GM19240 (cell line): ENCODE measurements around the gene AKT2.
A peak's percentile ranks its signal among the peaks of the same experiment; 100 is the strongest.

Experiments used
- DNase-seq: peaks from one replicate; pipeline ENCODE4 v3.0.0; 2011; ENCODE audit warnings: low spot score; ENCODE audit not compliant: insufficient read length

AKT2 gene

DNA sequence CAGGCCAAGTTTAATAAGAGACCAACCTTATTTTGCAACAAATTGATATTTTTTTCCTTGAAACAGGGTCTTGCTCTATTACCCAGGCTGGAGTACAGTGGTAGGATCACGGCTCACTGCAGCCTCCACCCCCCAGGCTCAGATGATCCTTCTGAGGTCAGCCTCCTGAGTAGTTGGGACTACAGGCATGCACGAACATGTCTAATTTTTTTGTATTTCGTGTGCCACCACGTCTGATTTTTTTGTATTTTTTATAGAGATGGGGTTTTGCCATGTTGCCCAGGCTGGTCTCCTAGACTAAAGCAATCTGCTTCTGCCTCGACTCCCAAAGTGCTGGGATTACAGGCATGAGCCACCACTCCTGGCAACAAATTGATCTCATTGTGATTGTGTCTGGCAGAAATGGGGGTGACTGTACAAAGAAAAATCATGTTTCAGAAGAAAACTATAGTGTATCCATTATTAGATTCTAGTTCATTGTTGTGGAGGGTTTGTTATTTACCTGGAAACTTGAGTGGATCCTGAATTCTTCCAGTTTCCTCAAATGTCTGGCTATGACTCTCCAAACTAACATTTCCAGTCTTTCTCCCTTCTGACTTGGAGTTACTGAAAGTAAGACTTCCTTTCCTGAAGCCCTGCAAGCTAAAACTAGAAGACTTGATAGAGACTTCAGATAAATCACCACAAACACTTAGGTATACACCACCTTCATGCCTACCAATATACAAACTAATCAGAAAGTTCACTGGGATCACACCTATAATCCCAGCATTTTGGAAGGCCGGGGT, 17.3 kb upstream of the AKT2 start:
- DNase-seq = no peak

DNA sequence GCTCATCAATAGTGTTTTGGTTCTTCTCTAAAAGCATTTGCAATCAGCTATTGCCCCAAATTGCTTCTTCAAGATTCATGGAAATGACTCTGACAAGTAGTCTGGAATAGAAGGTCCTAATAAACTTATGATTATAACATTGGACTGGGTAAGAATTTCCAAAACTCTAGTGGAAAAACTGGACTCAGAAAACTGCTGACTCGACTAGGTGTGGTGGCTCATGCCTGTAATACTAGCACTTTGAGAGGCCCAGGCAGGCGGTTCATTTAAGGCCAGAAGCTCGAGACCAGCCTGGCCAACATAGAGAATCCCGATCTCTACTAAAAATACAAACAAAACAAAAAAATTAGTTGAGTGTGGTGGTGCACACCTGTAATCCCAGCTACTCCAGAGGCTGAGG, 15.5 kb upstream of the AKT2 start:
- no peak for DNase-seq

DNA sequence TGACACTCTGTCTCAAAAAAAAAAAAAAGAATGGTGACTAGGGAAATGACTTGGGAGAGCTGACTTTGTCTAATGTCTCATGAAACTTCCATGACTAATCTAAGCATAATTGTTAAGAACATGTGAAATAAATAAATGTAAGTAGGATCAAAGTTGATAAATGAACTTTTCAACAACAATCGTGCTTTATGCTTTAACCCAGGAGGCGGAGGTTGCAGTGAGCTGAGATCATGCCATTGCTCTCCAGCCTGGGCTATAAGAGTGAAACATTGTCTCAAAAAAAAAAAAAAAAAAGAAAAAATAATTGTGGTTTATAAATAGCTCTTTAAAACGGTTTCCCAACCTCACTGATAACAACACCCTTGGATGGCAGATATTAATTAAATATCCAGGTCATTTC, 12.9 kb upstream of the AKT2 start:
- DNase-seq = no peak

GRCh38 chr19:40294560-40294959, 9.4 kb upstream of the AKT2 start:
- DNase-seq = no peak

DNA sequence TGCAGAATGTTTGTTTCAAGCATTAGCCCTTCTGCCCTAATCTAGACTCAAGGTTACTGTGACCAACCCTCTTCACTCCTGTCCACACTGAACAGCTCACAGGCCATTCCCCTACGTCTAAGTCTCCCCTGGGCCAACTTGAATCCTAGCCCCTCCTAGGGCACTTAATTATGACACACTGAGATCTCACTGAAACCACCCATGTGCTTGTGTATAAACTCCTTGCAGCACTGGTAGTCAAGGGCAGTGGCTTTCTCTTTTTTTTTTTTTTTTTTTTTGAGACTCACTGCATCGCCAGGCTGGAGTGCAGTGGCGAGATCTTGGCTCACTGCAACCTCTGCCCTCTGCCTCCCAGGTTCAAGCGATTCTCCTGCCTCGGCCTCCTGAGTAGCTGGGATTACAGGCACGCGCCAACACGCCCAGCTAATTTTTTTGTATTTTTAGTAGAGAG, 1.9 kb upstream of the AKT2 start:
- no peak for DNase-seq

- no peak for DNase-seq
Observed at GRCh38 chr19:40286235-40286970, 1.3 kb upstream of the AKT2 start.

DNA sequence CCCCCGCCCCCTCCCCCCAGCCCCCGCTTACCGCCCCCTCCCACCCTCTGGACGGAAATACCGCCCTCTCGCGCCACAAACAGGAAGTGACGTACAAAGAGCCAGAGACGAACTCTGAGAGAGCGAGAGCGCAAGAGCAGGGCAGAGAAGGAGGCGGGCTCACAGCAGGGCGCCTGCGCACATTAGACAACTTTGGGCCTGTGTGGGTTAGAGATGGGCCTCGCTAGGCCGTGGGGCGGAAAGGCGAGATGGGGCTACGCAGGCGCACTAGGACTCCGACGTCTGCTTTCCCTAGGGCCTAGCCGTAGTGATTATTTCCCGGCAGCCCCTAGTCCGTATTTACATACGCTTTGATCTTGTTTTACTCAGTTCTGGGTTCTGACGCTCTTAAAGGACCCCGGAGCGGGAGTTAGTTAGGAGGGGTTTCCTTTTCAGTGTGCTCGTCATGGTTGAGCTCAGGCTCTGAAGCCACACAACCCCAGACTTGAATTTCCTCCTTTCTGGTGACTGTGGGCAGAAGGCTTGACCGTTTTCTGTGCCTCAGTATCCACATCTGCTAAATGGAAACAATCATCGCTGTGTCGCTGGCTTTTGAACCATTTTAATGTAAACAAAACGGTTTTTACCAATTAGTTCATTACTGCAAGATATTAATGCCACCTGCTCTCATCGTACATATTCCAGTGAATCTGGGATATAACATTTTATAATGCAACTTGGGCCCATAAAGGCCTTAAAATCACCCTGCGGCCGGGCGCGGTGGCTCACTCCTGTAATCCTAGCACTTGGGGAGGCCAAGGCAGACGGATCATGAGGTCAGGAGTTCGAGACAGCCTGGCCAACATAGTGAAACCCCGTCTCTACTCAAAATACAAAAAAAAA, 449 bp upstream of the AKT2 start:
- DNase-seq = peak; percentile 95

- no peak for DNase-seq
Observed at GRCh38 chr19:40284251-40284500, 969 bp downstream of the AKT2 start.

DNA sequence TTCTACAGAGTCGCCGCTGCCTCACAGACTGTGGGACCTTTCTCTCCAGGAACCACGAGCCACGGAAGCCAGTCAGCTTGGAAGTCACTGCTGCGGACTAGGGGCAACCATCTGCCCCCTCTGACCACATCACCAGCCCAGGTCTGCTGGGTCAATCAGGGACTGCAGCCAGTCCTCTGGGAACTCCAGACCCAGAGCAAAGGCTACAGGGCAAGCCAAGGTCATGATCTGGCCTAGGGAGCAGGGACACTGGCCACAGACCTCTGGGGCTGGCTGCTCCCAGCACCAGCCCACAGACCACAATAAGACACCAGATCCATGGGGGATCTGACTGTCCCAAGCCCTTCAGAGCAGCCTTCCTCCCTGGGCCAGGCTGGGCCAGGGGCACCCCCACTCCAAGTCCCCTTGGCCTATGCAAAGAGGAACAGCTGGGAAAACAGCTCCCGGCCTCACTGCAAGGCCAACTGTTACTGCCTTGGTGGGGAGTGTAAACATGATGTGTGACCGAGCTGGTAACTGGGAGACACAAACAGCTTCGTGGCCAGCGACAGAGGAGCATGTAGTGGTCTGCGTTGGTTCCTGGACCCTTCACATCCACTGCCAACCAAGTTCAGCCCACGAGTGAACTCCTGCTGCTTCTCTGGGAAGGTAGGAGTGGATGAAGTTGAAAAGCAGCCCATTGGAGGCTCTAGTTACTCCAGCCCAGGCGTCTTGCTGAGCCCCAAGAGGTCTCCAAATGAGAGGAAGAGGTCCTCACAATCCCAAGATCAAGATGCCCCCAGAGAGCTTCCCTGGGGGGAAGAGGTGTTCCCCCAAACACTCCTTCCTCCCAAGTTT, 1.5 kb downstream of the AKT2 start:
- DNase-seq = no peak

DNA sequence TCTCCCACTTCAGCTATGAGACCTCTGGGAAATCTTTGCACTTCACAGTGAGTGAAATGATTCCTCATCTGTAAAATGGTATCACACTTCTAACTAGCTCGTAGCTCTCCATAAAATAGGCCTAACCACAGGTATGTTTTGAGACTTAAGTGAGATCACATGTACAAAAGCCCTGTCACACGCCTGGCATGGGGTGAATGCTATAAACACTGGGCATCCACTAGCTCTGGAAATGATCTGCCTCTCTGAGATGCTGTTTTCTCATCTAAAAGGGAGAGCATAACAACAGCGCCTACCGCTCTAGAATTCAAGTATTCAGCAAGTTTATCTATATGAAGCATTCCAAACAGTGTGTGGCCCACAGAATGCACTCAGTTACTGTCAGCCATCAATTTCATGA, 2.2 kb downstream of the AKT2 start:
- no peak for DNase-seq

DNA sequence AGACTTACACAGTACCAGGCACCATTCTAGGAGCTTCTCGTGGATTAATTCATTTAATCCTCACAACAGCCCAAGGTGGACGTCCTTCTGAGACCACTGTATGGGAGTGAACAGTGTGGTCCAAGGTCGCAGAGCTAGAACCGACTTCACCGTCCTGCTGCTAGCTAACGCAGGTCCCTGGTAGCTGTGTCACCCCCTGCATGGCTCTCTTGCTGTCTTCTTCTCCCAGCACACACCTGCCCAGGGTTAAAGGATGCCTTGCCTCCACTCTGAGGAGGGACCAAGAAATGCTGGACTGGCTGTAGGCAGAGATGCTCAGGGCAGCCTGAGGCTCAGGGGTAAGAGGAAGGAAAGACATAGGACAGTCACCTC, 3.0 kb downstream of the AKT2 start:
- DNase-seq = no peak

- DNase-seq = no peak
Observed at GRCh38 chr19:40281381-40282208, 3.5 kb downstream of the AKT2 start.

DNA sequence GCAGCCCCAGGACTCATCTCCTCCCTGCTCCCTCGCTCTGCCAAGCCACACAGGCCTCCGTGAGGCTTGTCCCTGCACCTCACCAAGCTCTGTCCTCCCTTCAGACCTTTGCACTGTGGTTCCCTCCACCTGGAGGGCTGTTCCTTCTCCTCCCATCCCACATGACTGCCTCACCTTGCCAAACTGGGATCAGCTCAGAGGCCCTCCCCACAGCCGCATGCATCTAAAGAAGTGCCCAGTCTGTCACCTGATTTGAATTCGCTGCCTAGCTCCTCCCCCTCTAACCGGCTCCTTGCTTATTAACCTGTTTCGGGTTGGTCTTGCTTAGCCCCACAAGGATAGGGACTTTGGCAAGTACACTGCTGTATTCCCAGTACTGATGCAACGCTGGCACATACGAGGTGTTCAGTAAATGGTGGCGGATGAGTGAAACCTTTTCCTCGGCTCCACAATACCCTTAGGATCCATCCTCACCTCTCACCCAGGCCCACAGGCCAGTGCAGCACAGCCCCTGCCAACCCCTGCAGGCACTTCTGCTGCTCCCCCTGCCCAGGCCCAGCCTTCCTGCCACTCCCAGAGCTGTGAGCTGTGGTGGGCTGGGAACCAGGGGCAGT, 4.4 kb downstream of the AKT2 start:
- DNase-seq = no peak

DNA sequence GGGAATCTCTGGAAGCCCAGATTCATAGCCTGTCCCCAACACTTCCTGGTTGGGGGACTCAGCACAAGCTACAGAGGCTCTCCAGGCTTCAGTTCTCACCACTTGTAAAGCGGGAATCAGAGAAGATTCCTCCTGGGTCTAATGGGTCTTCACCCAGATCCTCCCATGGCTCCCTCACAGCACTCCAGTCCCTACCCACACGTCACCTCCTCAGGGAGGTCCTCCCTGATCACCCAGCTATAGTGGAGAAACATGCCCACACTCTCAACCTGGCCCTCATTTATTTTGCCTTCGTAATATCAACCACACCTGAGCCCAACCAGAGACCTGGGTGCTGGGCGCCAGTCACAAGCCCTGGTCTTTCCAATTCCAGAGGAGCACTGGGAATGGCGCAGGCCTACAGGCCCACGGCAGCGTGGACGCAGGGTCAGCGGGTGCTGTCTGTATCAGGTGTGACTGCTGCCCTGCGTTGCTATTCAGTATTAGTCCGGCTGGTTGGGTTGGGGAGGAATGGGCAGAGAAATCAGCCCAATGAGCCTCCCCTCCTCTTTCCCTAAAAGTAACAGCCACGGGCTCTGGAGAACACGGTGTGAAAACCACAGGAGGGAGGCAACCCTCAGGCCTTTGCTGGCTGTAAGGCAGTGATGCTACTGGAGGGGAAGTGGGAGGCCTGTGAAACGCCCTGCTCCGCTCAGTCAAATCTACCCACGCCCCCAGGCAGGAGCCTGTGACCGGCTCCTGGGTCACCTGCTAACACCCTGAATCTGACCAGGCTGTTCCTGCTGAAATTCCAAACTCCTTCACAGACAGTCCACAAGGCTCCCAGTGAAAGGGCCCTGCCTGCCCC, 5.2 kb downstream of the AKT2 start:
- DNase-seq = no peak

DNA sequence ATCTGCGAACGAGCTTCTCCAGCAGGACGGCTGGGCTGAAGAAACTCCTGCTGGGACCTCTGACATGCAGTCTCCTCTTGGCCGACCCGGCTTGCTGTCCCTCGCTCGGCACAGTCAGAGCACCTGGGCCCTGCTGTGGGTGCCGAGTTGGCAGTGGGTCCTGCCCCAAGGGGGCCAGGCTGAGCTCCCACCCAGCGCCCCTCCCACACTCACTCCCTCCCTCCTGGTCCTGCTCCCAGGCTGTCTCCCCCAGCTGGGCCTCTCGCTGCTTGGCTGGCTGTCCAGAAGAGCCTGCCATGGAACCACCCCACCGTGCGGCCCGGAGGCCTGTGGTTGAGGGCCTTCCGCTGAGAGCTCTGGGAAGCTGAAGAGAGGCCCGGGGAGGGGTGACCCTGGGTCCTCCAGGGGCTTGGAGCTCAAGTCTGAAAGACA, 6.0 kb downstream of the AKT2 start:
- DNase-seq = no peak

DNA sequence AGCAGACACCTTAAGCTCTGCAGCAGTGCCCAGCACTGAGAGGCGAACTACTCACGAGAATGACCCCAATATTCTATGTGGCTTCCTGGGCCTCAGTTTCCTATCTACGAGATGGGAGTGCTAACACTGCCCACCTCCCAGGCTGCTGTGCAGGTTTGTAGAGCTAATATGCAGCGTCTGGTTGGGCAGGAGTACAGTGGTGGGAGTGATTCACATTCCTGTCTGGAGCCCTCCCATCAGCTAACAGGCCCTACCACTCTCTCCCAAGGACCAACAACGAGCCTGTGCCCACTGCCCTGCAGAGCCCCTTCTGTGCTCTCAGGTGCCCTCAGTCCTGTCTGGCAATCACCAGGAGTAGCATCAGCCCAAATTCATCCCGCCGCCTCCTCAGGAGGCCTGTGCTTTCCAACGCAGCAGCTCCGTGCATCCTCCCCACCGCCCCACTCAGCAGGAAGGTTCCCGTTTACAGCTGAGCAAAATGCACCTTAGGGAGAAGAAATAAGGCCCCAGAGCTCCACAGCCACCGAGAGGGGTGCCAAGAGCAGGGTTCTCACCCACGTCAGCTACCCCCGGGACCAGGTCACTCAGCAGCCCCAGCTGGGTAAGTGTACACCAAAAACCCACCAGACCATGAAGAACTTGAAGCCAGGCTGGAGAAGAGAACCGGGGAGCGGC, 6.6 kb downstream of the AKT2 start:
- DNase-seq = no peak

- DNase-seq = no peak
Observed at GRCh38 chr19:40277356-40278059, 7.6 kb downstream of the AKT2 start.
